A549 treated with ZK216348 at 1 μM for 4 hours (cell line): ENCODE measurements around the gene VWA3B. TPM values are rescaled to one million over a fixed set of nuclear protein-coding genes. Genes with fewer than 3 reads are reported as not detected.

Experiments used
- total RNA-seq: library from RNA; stranded (reverse); fragments of 200-300 nt; extraction: Qiagen RNA extraction; gene quantifications from 5 replicates; pipeline ENCODE4 v1.2.3, GENCODE V29; 2022; ENCODE audit warnings: low read depth

VWA3B gene
- total RNA-seq, result 0.33 TPM in 1 of 5 replicates, not detected in the others

DNA sequence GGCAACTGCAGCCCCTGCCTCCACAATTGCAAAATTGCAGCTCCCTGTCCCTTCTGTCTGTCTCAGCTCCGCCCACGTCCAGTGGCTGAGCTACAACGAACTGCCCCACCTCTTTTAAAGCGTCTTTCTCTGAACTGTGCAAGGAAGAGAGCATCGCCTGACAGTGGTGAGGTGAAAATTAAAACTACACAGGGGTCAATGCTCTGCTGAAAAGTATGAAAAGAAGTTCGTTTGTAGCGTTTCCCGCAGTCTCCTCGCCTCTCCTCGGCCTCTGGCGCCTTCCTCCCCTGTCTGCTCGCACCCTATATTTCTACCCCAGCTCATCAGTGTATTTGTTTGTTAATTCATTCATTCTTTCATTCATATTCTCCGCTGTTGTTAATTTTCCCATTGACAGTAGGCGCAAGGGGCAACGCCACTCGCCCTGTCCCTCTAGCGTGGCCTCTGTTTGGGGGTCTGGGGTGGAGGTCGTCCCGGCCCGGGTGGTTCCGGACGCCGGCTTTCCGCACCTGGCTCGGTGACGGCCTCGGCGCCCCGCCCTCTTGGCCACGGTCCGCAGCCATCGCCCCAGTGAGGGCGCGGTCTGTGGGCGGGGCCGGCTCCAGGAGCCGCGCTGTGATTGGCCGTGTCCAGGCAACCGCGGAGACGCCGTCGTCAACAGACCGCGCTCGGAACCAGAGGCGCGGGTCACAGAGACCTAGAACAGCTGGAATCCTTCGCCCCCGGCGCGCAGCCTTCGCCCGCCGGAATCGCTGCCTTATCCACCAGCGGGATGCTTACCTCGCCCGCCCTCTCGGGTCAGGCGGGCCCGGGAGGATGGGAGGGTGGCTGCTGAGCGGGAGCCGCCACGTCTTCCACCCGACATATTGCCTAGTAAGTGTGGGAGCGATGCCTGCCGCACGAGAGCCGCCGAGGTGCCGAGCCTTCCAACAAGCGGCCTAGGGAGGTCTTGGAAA, at the start of gene VWA3B:
Gene VWA3B, plus strand, starts transcription at position 677 of the 956 bp plus-strand sequence. CDS start 5,926 bp downstream, outside the sequence.

GRCh38 chr2:98346311-98347236, 259.6 kb downstream of the VWA3B start, which contains the start of gene CNGA3:
Gene CNGA3, plus strand, starts transcription at chr2:98346456. Its CDS starts 23,520 bp downstream, at chr2:98369976.

Other genes with a start within 250 kb of the VWA3B start
- gene TMEM131, start 91.2 kb upstream of the VWA3B start, total RNA-seq, result 10.2 to 16.9 TPM (median 13.3 TPM) in 5 replicates